ENCODE data around the gene IL18. TPM values are rescaled to one million over a fixed set of nuclear protein-coding genes. Genes with fewer than 3 reads are reported as not detected.
A peak's percentile ranks its signal among the peaks of the same experiment; 100 is the strongest.

Gene IL18
- total and polyA plus RNA-seq, 12 donors, result 0.72 to 49.4 (median 11.9) TPM

GRCh38 chr11:112179601-112180000 is 15.7 kb upstream of the IL18 start:
- Histone ChIP-seq H3K4me1 (replicated peaks in 1 of 2) (peaks cover 0 to 17% of the 10 kb centered on the region in 2 donors), H3K9me3 (replicated peaks in 1 of 3) (no peaks in the 10 kb centered on the region), H3K27ac (peak overlapping the region in 1 of 5 donors; percentile 0), H3K36me3 (replicated peaks in 1 of 2) (peaks cover 0 to 10% of the 10 kb centered on the region in 2 donors), H3K27me3 (no peaks in the 10 kb centered on the region), H3K4me3 (no peak overlapping the region)
- no peak for TF ChIP-seq CTCF (IDR thresholded peaks at IDR 0.05)
- no peak for TF ChIP-seq POLR2A (IDR thresholded peaks at IDR 0.05)
- no peak for DNase-seq
- intact Hi-C loops (cut with DNase I), result loop anchor here in 1 of 2 donors (5.0 kb wide), 1 partner anchor 62 kb away; no protein-coding TSS in a partner anchor

GRCh38 chr11:112178936-112179335 is 15.0 kb upstream of the IL18 start:
- H3K36me3 ChIP-seq (replicated peaks in 1 of 2), result peaks cover 0 to 10% of the 10 kb centered on the region in 2 donors
- DNase-seq, result no peak
- TF ChIP-seq POLR2A (IDR thresholded peaks at IDR 0.05) (no peak), CTCF (IDR thresholded peaks at IDR 0.05) (no peak)
- peaks cover 0 to 18% of the 10 kb centered on the region in 2 donors for H3K4me1 ChIP-seq (replicated peaks in 1 of 2)
- H3K27ac ChIP-seq, result peak overlapping the region in 1 of 5 donors; percentile 0
- H3K9me3 ChIP-seq (replicated peaks in 1 of 3), result no peaks in the 10 kb centered on the region
- intact Hi-C loops (cut with DNase I), result loop anchor here in 1 of 2 donors (5.0 kb wide), 1 partner anchor 62 kb away; no protein-coding TSS in a partner anchor
- no peak overlapping the region for H3K4me3 ChIP-seq
- H3K27me3 ChIP-seq, result no peaks in the 10 kb centered on the region
- 69 to 83% (median 81%) methylated on average over 3 of the region's 3 CpGs for WGBS, 4 donors

GRCh38 chr11:112178428-112178827 is 14.5 kb upstream of the IL18 start:
- intact Hi-C loops (cut with DNase I), result loop anchor here in 1 of 2 donors (5.0 kb wide), 1 partner anchor 61 kb away; no protein-coding TSS in a partner anchor
- 92 to 100% (median 96%) methylated on average over 1 of the region's 1 CpG for WGBS, 4 donors
- no peak for TF ChIP-seq CTCF (IDR thresholded peaks at IDR 0.05)
- TF ChIP-seq POLR2A (IDR thresholded peaks at IDR 0.05), result no peak
- no peak overlapping the region for H3K4me3 ChIP-seq
- DNase-seq, result no peak
- no peaks in the 10 kb centered on the region for H3K27me3 ChIP-seq
- no peaks in the 10 kb centered on the region for H3K9me3 ChIP-seq (replicated peaks in 1 of 3)
- no peak overlapping the region for H3K27ac ChIP-seq
- H3K4me1 ChIP-seq (replicated peaks in 1 of 2), result peaks cover 0 to 18% of the 10 kb centered on the region in 2 donors
- peaks cover 0 to 10% of the 10 kb centered on the region in 2 donors for H3K36me3 ChIP-seq (replicated peaks in 1 of 2)

GRCh38 chr11:112177589-112177988 is 13.7 kb upstream of the IL18 start:
- TF ChIP-seq POLR2A (IDR thresholded peaks at IDR 0.05) (no peak), CTCF (IDR thresholded peaks at IDR 0.05) (no peak)
- 70 to 85% (median 79%) methylated on average over 4 of the region's 4 CpGs for WGBS, 4 donors
- no peak for DNase-seq
- Histone ChIP-seq H3K27me3 (no peaks in the 10 kb centered on the region), H3K36me3 (replicated peaks in 1 of 2) (peaks cover 0 to 10% of the 10 kb centered on the region in 2 donors), H3K4me1 (replicated peaks in 1 of 2) (peaks cover 0 to 18% of the 10 kb centered on the region in 2 donors), H3K27ac (no peak overlapping the region), H3K4me3 (no peak overlapping the region), H3K9me3 (replicated peaks in 1 of 3) (no peaks in the 10 kb centered on the region)
- intact Hi-C loops (cut with DNase I), result loop anchor here in 1 of 2 donors (5.0 kb wide), 1 partner anchor 60 kb away; no protein-coding TSS in a partner anchor
